Cardiac muscle cell (in vitro differentiated cells and primary cell): Measurements from ENCODE around the gene STING1. TPM values are rescaled to one million over a fixed set of nuclear protein-coding genes. Genes with fewer than 3 reads are reported as not detected.

ENCODE experiments used
- DNase-seq, 2 donors: peaks; one replicate each; pipeline versions ENCODE4 v3.0.0 to v3.0.0-alpha.2; 2010 to 2017; ENCODE audit warnings: low read depth in 1 of 2, low spot score in 1 of 2
- H3K27ac ChIP-seq: fragments of 200-600 bp; sonication (generic); 2 replicates; pipeline ENCODE4 v1.5.1; 2016
- H3K27me3 ChIP-seq: fragments of 200-600 bp; sonication (generic); 2 replicates; pipeline ENCODE4 v1.6.0; 2016; ENCODE audit warnings: control low read depth
- H3K36me3 ChIP-seq: fragments of 200-600 bp; sonication (generic); 2 replicates; pipeline ENCODE4 v1.5.1; 2016; ENCODE audit warnings: control low read depth
- H3K4me1 ChIP-seq: fragments of 200-600 bp; sonication (generic); 2 replicates; pipeline ENCODE4 v1.8.1; 2017; ENCODE audit warnings: low read depth, mild to moderate bottlenecking, mixed run types
- H3K4me3 ChIP-seq: fragments of 200-600 bp; sonication (generic); 2 replicates; pipeline ENCODE4 v1.5.1; 2016; ENCODE audit warnings: mild to moderate bottlenecking
- H3K9me3 ChIP-seq: fragments of 200-600 bp; sonication (generic); 2 replicates; pipeline ENCODE4 v1.5.1; 2017; ENCODE audit warnings: low read depth, mild to moderate bottlenecking, control low read depth
- CTCF ChIP-seq: IDR thresholded peaks from 2 replicates; pipeline ENCODE4 v1.5.1; 2012; ENCODE audit warnings: low read depth, mild to moderate bottlenecking, low read length
- polyA plus RNA-seq: library from polyadenylated mRNA; unstranded; fragments of >200 nt; fragmentation: Nextera tagmentation; extraction: Ambion mirVana; gene quantifications from 2 replicates; pipeline ENCODE4 v1.2.1, GENCODE V29; 2016
- total RNA-seq: library from RNA; depleted of rRNA; stranded (reverse); fragments of >200 nt; gene quantifications from 2 replicates; pipeline ENCODE4 v1.2.3, GENCODE V29; 2016

STING1 gene
- total and polyA plus RNA-seq, 2 experiments from 2014 or later = 69.0 to 79.2 TPM

DNA sequence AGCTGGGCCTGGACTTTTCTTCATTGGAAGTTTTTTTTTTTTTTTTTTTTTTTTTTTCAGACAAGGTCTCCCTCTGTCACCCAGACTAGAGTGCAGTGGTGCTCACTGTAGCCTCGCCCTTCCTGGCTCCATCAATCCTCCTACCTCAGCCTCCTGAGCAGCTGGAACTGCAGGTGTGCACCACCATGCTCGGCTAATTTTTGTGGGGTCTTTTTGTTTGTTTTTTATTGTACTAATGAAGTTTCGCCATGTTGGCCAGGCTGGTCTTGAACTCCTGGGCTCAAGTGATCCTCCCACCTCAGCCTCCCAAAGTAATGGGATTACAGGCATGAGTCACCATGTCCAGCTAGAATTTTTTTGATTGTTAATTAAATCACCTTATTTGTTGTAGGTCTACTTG, 46.9 kb downstream of the STING1 start:
- H3K4me1 ChIP-seq = peaks cover 4% of the 10 kb centered on the region
- H3K36me3 ChIP-seq = peaks cover 32% of the 10 kb centered on the region
- no peak for DNase-seq
- no peak for TF ChIP-seq CTCF
- H3K27me3 ChIP-seq = no peaks in the 10 kb centered on the region
- no peak overlapping the region for H3K27ac ChIP-seq
- H3K9me3 ChIP-seq = no peaks in the 10 kb centered on the region
- H3K4me3 ChIP-seq = no peak overlapping the region

DNA sequence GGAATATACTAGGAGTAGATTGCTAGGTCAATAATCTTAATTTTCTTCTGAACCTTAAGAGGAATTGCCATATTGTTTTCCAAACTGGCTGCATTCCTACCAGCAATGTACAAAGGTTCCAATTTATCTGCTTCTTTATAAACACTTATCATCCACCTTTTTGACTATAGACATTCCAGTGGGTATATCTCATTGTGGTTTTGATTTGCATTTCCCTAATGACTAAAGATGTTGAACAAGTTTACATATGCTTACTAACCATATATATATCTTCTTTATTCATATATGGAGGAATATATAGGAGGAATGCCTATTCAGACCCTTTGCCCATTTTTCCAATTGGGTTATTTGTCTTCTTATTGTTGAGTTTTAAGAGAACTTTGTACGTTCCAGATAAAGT, 50.9 kb downstream of the STING1 start:
- no peaks in the 10 kb centered on the region for H3K27me3 ChIP-seq
- no peak overlapping the region for H3K27ac ChIP-seq
- no peaks in the 10 kb centered on the region for H3K4me1 ChIP-seq
- H3K9me3 ChIP-seq = no peaks in the 10 kb centered on the region
- no peak for DNase-seq
- H3K4me3 ChIP-seq = no peak overlapping the region
- peaks cover 39% of the 10 kb centered on the region for H3K36me3 ChIP-seq
- no peak for TF ChIP-seq CTCF

DNA sequence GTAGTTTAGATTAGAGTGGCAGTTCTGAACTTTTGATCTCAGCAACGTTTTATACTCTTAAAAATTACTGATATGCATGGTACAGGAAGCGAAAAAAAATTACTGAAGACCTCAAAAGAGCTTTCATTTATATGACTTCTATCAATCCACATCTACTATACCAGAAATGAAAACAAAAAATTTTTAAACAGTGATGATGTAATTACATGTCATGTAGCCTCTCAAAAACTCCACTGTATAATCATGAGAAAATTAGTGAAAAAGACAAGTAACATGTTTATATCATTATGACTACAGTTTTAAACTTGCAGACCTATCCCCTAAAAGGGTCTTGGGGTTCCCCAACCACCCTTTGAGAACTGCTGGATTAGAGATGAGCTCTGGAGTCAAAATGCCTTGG, 52.5 kb downstream of the STING1 start:
- no peak for TF ChIP-seq CTCF
- Histone ChIP-seq H3K27me3 (no peaks in the 10 kb centered on the region), H3K9me3 (no peaks in the 10 kb centered on the region), H3K36me3 (peaks cover 48% of the 10 kb centered on the region), H3K4me3 (no peak overlapping the region), H3K27ac (no peak overlapping the region), H3K4me1 (no peaks in the 10 kb centered on the region)
- DNase-seq = no peak

GRCh38 chr5:139426203-139426885, 56.2 kb downstream of the STING1 start:
- H3K27me3 ChIP-seq = no peaks in the 10 kb centered on the region
- H3K9me3 ChIP-seq = no peaks in the 10 kb centered on the region
- no peak overlapping the region for H3K4me3 ChIP-seq
- no peak overlapping the region for H3K27ac ChIP-seq
- peak in 1 of 2 donors; percentile 58 for DNase-seq
- H3K4me1 ChIP-seq = no peaks in the 10 kb centered on the region
- no peak for TF ChIP-seq CTCF
- H3K36me3 ChIP-seq = peaks cover 42% of the 10 kb centered on the region

Other genes with a start within 250 kb of the STING1 start
- 237 and 293 TPM in 2 replicates for gene MATR3, start 189.0 kb downstream of the STING1 start, total RNA-seq
- gene MATR3, start 189.0 kb downstream of the STING1 start, polyA plus RNA-seq = 344 and 399 TPM in 2 replicates
- 88.3 and 93.1 TPM in 2 replicates for gene PAIP2, start 140.9 kb downstream of the STING1 start, total RNA-seq
- gene PAIP2, start 140.9 kb downstream of the STING1 start, polyA plus RNA-seq = 220 and 243 TPM in 2 replicates
- gene SLC23A1, start 99.5 kb downstream of the STING1 start, total RNA-seq = 0.81 TPM in 1 of 2 replicates, not detected in the other
- 0.06 and 0.37 TPM in 2 replicates for gene SLC23A1, start 99.5 kb downstream of the STING1 start, polyA plus RNA-seq
- gene MZB1, start 92.8 kb downstream of the STING1 start, total RNA-seq = 2.3 and 5.3 TPM in 2 replicates
- gene MZB1, start 92.8 kb downstream of the STING1 start, polyA plus RNA-seq = 1.3 and 4.0 TPM in 2 replicates
- gene PROB1, start 87.7 kb downstream of the STING1 start, total RNA-seq = 22.2 and 42.5 TPM in 2 replicates
- gene PROB1, start 87.7 kb downstream of the STING1 start, polyA plus RNA-seq = 15.2 and 20.5 TPM in 2 replicates
- 14.2 and 45.3 TPM in 2 replicates for gene SPATA24, start 78.7 kb downstream of the STING1 start, total RNA-seq
- gene SPATA24, start 78.7 kb downstream of the STING1 start, polyA plus RNA-seq = 12.8 and 29.0 TPM in 2 replicates
- 10.0 and 10.1 TPM in 2 replicates for gene DNAJC18, start 43.2 kb downstream of the STING1 start, total RNA-seq
- gene DNAJC18, start 43.2 kb downstream of the STING1 start, polyA plus RNA-seq = 17.4 and 37.2 TPM in 2 replicates
- gene ECSCR, start 20.0 kb downstream of the STING1 start, total RNA-seq = not detected in 2 replicates
- gene ECSCR, start 20.0 kb downstream of the STING1 start, polyA plus RNA-seq = 0.97 and 1.5 TPM in 2 replicates
- not detected in 2 replicates for gene SMIM33, start 11.8 kb downstream of the STING1 start, total RNA-seq
- 0.10 TPM in 1 of 2 replicates, not detected in the other for gene SMIM33, start 11.8 kb downstream of the STING1 start, polyA plus RNA-seq
- gene UBE2D2, start 78.6 kb upstream of the STING1 start, total RNA-seq = 225 and 338 TPM in 2 replicates
- 236 and 291 TPM in 2 replicates for gene UBE2D2, start 78.6 kb upstream of the STING1 start, polyA plus RNA-seq
- gene CXXC5, start 165.6 kb upstream of the STING1 start, total RNA-seq = 91.9 and 122 TPM in 2 replicates
- gene CXXC5, start 165.6 kb upstream of the STING1 start, polyA plus RNA-seq = 70.4 and 79.4 TPM in 2 replicates